ENCODE results near the gene HSP90B1.

Gene HSP90B1
- total RNA-seq: 353 to 774 (median 429) reads per million in 3 experiments

GRCh38 chr12:103930034-103930786 is at the start of gene HSP90B1:
Gene HSP90B1 (plus strand): TSS chr12:103930410. CDS start chr12:103930516, 106 bp downstream.
- DNase-seq: peak; percentile 100

- no peak for DNase-seq
Observed at GRCh38 chr12:103881261-103881660, 48.9 kb upstream of the HSP90B1 start.

GRCh38 chr12:103882861-103883596 is 47.2 kb upstream of the HSP90B1 start:
- no peak for DNase-seq

GRCh38 chr12:103883908-103884307 is 46.3 kb upstream of the HSP90B1 start:
- DNase-seq: no peak

- peak; percentile 43 for DNase-seq
Observed at GRCh38 chr12:103884316-103884715, 45.9 kb upstream of the HSP90B1 start.

- DNase-seq: no peak
Observed at GRCh38 chr12:103886195-103886797, 43.9 kb upstream of the HSP90B1 start.

GRCh38 chr12:103887738-103888137 is 42.5 kb upstream of the HSP90B1 start:
- DNase-seq: no peak

- DNase-seq: no peak
Observed at GRCh38 chr12:103897316-103897715, 32.9 kb upstream of the HSP90B1 start.

- peak; percentile 64 for DNase-seq
Observed at GRCh38 chr12:103901518-103902173, 28.6 kb upstream of the HSP90B1 start.

- no peak for DNase-seq
Observed at GRCh38 chr12:103903993-103904392, 26.2 kb upstream of the HSP90B1 start.

GRCh38 chr12:103905730-103906349 is 24.4 kb upstream of the HSP90B1 start:
- no peak for DNase-seq

- no peak for DNase-seq
Observed at GRCh38 chr12:103908246-103908541, 22.0 kb upstream of the HSP90B1 start.

GRCh38 chr12:103908877-103909276 is 21.3 kb upstream of the HSP90B1 start:
- DNase-seq: no peak

- DNase-seq: no peak
Observed at GRCh38 chr12:103909811-103910210, 20.4 kb upstream of the HSP90B1 start.

GRCh38 chr12:103912069-103912468 is 18.1 kb upstream of the HSP90B1 start:
- DNase-seq: no peak

GRCh38 chr12:103913100-103913499 is 17.1 kb upstream of the HSP90B1 start:
- DNase-seq: no peak

- DNase-seq: no peak
Observed at GRCh38 chr12:103915306-103915705, 14.9 kb upstream of the HSP90B1 start.

GRCh38 chr12:103917873-103918272 is 12.3 kb upstream of the HSP90B1 start:
- DNase-seq: no peak

GRCh38 chr12:103924761-103925641 is 5.2 kb upstream of the HSP90B1 start:
- DNase-seq: peak; percentile 9

GRCh38 chr12:103928682-103929045 is 1.5 kb upstream of the HSP90B1 start:
- DNase-seq: peak; percentile 70

- peak; percentile 91 for DNase-seq
Observed at GRCh38 chr12:103929046-103929783, 995 bp upstream of the HSP90B1 start.
